B cell (primary cell): ENCODE data around the gene TAGLN2. TPM values are rescaled to one million over a fixed set of nuclear protein-coding genes. Genes with fewer than 3 reads are reported as not detected.

Experiments used
- ATAC-seq: fragments of 200-7000 bp; cut with Tn5 transposase; one replicate; pipeline ENCODE4 v1.10.0; 2021; ENCODE audit warnings: low read depth, mild to moderate bottlenecking, moderate number of reproducible peaks, moderate library complexity
- CTCF ChIA-PET: fragments of 350-600 bp; sonication (Branson Sonifier 250); formaldehyde crosslinking; loops from one replicate; lab custom pipeline; 2021; ENCODE audit warnings: antibody characterized with exemption, inconsistent platforms; lab: Charles Lee
- POLR2A ChIA-PET: fragments of 350-600 bp; sonication (Branson Sonifier 250); formaldehyde crosslinking; loops from one replicate; lab custom pipeline; 2021; ENCODE audit warnings: antibody characterized with exemption; lab: Charles Lee
- DNase-seq: peaks from one replicate; pipeline ENCODE4 v3.0.0; 2013
- H2AFZ ChIP-seq: 2 replicates; pipeline ENCODE4 v1.6.1; 2012; ENCODE audit warnings: mild to moderate bottlenecking, low read depth, low read length; ENCODE audit not compliant: insufficient read depth, poor library complexity, severe bottlenecking
- H3K27ac ChIP-seq, 2 donors: 1 replicate in 1 of 2; 2 replicates in 1 of 2; pipeline ENCODE4 v1.5.1; 2012 to 2013; ENCODE audit warnings: low read length in 2 of 2, mild to moderate bottlenecking in 2 of 2, moderate library complexity in 1 of 2
- H3K27me3 ChIP-seq, 4 experiments: fragments of 200-600 bp in 1 of 4; sonication (generic) in 1 of 4; replicated peaks in 1 of 4; 1 replicate in 2 of 4; 2 replicates in 2 of 4; pipeline versions ENCODE4 v1.6.1 to v1.7.0; 2013 to 2016; ENCODE audit warnings: low read length in 3 of 4, mild to moderate bottlenecking in 2 of 4, mixed read lengths in 1 of 4, moderate library complexity in 1 of 4; ENCODE audit not compliant: insufficient read depth in 4 of 4, control insufficient read depth in 3 of 4; ENCODE audit errors: control extremely low read depth in 1 of 4
- H3K36me3 ChIP-seq, 2 experiments: replicated peaks in 1 of 2; 1 replicate in 1 of 2; 2 replicates in 1 of 2; pipeline versions ENCODE4 v1.6.1 to v1.7.1; 2013; ENCODE audit warnings: low read length in 1 of 2; ENCODE audit not compliant: insufficient read depth in 2 of 2, control insufficient read depth in 1 of 2; ENCODE audit errors: control extremely low read depth in 1 of 2, extremely low read depth in 1 of 2
- H3K4me1 ChIP-seq, 2 donors: fragments of 200-600 bp in 1 of 2; sonication (generic) in 1 of 2; 1 replicate in 1 of 2; 2 replicates in 1 of 2; pipeline versions ENCODE4 v1.5.1 to v1.6.1; 2013 to 2017; ENCODE audit warnings: low read length in 2 of 2; ENCODE audit not compliant: control insufficient read depth in 2 of 2, insufficient read depth in 2 of 2
- H3K4me2 ChIP-seq: replicated peaks from 2 replicates; pipeline ENCODE3; 2012; ENCODE audit warnings: mild to moderate bottlenecking, low read depth, low read length; ENCODE audit not compliant: poor library complexity, severe bottlenecking
- H3K4me3 ChIP-seq, 5 experiments: fragments of 200-600 bp in 1 of 5; sonication (generic) in 1 of 5; 1 replicate in 3 of 5; 2 replicates in 2 of 5; pipeline versions ENCODE4 v1.5.1 to v1.7.0; 2011 to 2016; ENCODE audit warnings: low read length in 4 of 5, mild to moderate bottlenecking in 4 of 5, low read depth in 2 of 5, control low read depth in 1 of 5, moderate library complexity in 1 of 5; ENCODE audit not compliant: insufficient read depth in 1 of 5; ENCODE audit errors: control extremely low read depth in 1 of 5, extremely low read depth in 1 of 5
- H3K79me2 ChIP-seq: fragments of 200-600 bp; sonication (generic); one replicate; pipeline ENCODE4 v1.6.0; 2016; ENCODE audit warnings: low read length; ENCODE audit not compliant: control insufficient read depth, insufficient read depth
- H3K9ac ChIP-seq: fragments of 200-600 bp; sonication (generic); 2 replicates; pipeline ENCODE4 v1.6.1; 2017; ENCODE audit warnings: mild to moderate bottlenecking, low read length, moderate library complexity
- H3K9me3 ChIP-seq, 3 donors: one replicate each; pipeline versions ENCODE4 v1.6.1 to v1.7.1; 2013; ENCODE audit warnings: low read length in 2 of 3; ENCODE audit not compliant: control insufficient read depth in 2 of 3, insufficient read depth in 1 of 3; ENCODE audit errors: control extremely low read depth in 1 of 3
- H4K20me1 ChIP-seq: 2 replicates; pipeline ENCODE4 v1.6.0; 2012; ENCODE audit warnings: mild to moderate bottlenecking, low read length; ENCODE audit not compliant: insufficient read depth, control insufficient read depth, poor library complexity, severe bottlenecking
- H3K27ac Mint-ChIP-seq: one replicate; pipeline ENCODE4 v1.8.0; 2021; ENCODE audit warnings: mixed read lengths
- H3K27me3 Mint-ChIP-seq: one replicate; pipeline ENCODE4 v1.8.0; 2021; ENCODE audit warnings: mixed read lengths
- H3K4me1 Mint-ChIP-seq: one replicate; pipeline ENCODE4 v1.8.0; 2021; ENCODE audit warnings: mixed read lengths
- H3K4me3 Mint-ChIP-seq: one replicate; pipeline ENCODE4 v1.8.0; 2021; ENCODE audit warnings: mixed read lengths
- H3K9me3 Mint-ChIP-seq: one replicate; pipeline ENCODE4 v1.8.0; 2022; ENCODE audit warnings: mixed read lengths; ENCODE audit not compliant: insufficient read depth
- CTCF ChIP-seq: fragments of 200-600 bp; IDR thresholded peaks from one replicate; pipeline ENCODE4 v1.8.0; 2022; ENCODE audit warnings: antibody characterized with exemption, mild to moderate bottlenecking
- EZH2 ChIP-seq: IDR thresholded peaks from 2 replicates; pipeline ENCODE4 v1.6.1; 2012; ENCODE audit warnings: borderline replicate concordance, low read depth, mild to moderate bottlenecking, moderate library complexity, low read length; ENCODE audit not compliant: insufficient read depth, poor library complexity, severe bottlenecking
- WGBS: methylation state at CpG from one replicate; pipeline ENCODE4 v1.1.5; 2013; ENCODE audit warnings: missing lambda C conversion rate; ENCODE audit not compliant: insufficient coverage; 5-methylcytosine and 5-hydroxymethylcytosine counted together
- intact Hi-C: fragments of 100-400 bp; cut with micrococcal nuclease; formaldehyde crosslinking; loops from one replicate; pipeline ENCODE4 v1.10.0; 2022
- polyA plus RNA-seq: library from polyadenylated mRNA; depleted of rRNA; stranded (reverse); fragments of >200 nt; gene quantifications from 2 replicates; pipeline ENCODE4 v1.2.3, GENCODE V29; 2012
- total RNA-seq, 2 donors: library from RNA; stranded (reverse); fragments of 120-200 nt in 1 of 2; gene quantifications; 1 replicate in 1 of 2; 2 replicates in 1 of 2; pipeline versions ENCODE4 v1.2.3 to v1.2.4, GENCODE V29; 2013 to 2022

The TAGLN2 gene
- total and polyA plus RNA-seq, 2 donors (not counting 1 experiment from before 2014, with no cell fraction given), result 342 to 721 TPM

GRCh38 chr1:159928491-159929050, 3.3 kb upstream of the TAGLN2 start:
- no peak overlapping the region for H2AFZ ChIP-seq
- Mint-ChIP-seq H3K9me3 (no peaks in the 10 kb centered on the region), H3K27me3 (peaks cover 3% of the 10 kb centered on the region), H3K4me1 (peaks cover 19% of the 10 kb centered on the region), H3K4me3 (no peak overlapping the region), H3K27ac (no peak overlapping the region)
- DNase-seq (peak; percentile 16), ATAC-seq (no peak)
- 97% methylated on average over 16 of the region's 18 CpGs for WGBS
- H4K20me1 ChIP-seq, result peaks cover 15% of the 10 kb centered on the region
- POLR2A ChIA-PET, result no interaction called here
- no peaks in the 10 kb centered on the region for H3K36me3 ChIP-seq
- H3K4me2 ChIP-seq, result no peak overlapping the region
- no peak overlapping the region for H3K27ac ChIP-seq
- CTCF ChIA-PET, result interaction anchor here (1.9 kb wide), 1 partner anchor 79 kb away, joined by 5 read pairs; no protein-coding TSS in a partner anchor
- H3K4me3 ChIP-seq, result no peak overlapping the region
- H3K4me1 ChIP-seq, result peaks cover 10 to 12% of the 10 kb centered on the region in 2 donors
- H3K79me2 ChIP-seq, result peaks cover 47% of the 10 kb centered on the region
- H3K9me3 ChIP-seq, result peaks cover 0 to 4% (median 0%) of the 10 kb centered on the region in 3 donors
- TF ChIP-seq EZH2 (no peak), CTCF (no peak)
- intact Hi-C loops, result loop anchor here (10.0 kb wide), 2 partner anchors 1116 to 1816 kb away; partner anchors contain the start of genes DUSP12 and USF1
- H3K27me3 ChIP-seq, result no peaks in the 10 kb centered on the region
- no peak overlapping the region for H3K9ac ChIP-seq

DNA sequence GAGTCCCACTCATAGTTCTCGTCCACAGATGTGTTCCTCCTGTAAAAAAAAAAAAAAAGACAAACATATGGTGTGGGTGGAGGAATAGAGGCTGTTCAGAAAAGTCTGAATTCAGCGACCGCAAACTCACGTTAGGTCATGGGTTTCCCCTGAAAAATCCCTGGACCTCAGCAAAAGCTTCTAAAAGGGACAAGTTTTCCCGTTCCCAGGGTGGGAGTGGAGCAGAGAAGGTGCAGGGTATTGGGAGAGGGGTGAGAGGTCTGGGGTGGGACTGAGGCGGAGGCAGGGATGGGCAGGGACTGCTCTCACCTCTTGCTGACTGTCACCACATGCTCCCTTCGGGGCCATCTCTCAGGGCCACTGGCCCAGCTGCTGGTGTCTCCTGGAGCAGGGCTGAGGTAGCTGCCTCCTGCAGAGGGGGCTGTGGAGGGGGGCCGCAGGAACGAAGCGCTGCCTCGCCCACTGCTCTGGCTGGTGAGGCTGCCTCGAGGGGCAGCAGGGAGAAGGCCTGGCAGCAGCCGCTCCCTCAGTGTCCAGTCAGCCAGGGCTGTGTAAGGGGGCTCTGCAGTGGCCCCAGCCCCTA, 2.6 kb upstream of the TAGLN2 start:
- intact Hi-C loops, result loop anchor here (10.0 kb wide), 2 partner anchors 1117 to 1817 kb away; partner anchors contain the start of genes DUSP12 and USF1

More for the DNA sequence above, 2.6 kb upstream of the TAGLN2 start:
- DNase-seq (peak; percentile 27), ATAC-seq (no peak)
- ChIA-PET POLR2A (no interaction called here), CTCF (interaction anchor here (1.9 kb wide), 1 partner anchor 79 kb away, joined by 5 read pairs; no protein-coding TSS in a partner anchor)
- peaks cover 0 to 4% (median 0%) of the 10 kb centered on the region in 3 donors for H3K9me3 ChIP-seq
- H3K4me1 ChIP-seq, result peaks cover 12 to 17% of the 10 kb centered on the region in 2 donors
- no peak overlapping the region for H3K4me3 ChIP-seq
- no peak overlapping the region for H3K27ac Mint-ChIP-seq
- H3K4me3 Mint-ChIP-seq, result no peak overlapping the region
- peaks cover 54% of the 10 kb centered on the region for H3K79me2 ChIP-seq
- TF ChIP-seq EZH2 (no peak), CTCF (no peak)
- H3K27ac ChIP-seq, result no peak overlapping the region
- H3K27me3 ChIP-seq, result no peaks in the 10 kb centered on the region
- H2AFZ ChIP-seq, result no peak overlapping the region
- H3K27me3 Mint-ChIP-seq, result peaks cover 3% of the 10 kb centered on the region
- no peaks in the 10 kb centered on the region for H3K9me3 Mint-ChIP-seq
- 79% methylated on average over 12 of the region's 13 CpGs for WGBS
- peaks cover 15% of the 10 kb centered on the region for H4K20me1 ChIP-seq
- peaks cover 0 to under 1% of the 10 kb centered on the region in 2 experiments for H3K36me3 ChIP-seq
- H3K9ac ChIP-seq, result no peak overlapping the region
- H3K4me2 ChIP-seq, result no peak overlapping the region
- peaks cover 26% of the 10 kb centered on the region for H3K4me1 Mint-ChIP-seq
